ENCODE measurements around the gene IFNGR1. TPM values are rescaled to one million over a fixed set of nuclear protein-coding genes. Genes with fewer than 3 reads are reported as not detected.

Gene IFNGR1
- total RNA-seq, 1 donor from 2014 or later = 38.3 TPM

DNA sequence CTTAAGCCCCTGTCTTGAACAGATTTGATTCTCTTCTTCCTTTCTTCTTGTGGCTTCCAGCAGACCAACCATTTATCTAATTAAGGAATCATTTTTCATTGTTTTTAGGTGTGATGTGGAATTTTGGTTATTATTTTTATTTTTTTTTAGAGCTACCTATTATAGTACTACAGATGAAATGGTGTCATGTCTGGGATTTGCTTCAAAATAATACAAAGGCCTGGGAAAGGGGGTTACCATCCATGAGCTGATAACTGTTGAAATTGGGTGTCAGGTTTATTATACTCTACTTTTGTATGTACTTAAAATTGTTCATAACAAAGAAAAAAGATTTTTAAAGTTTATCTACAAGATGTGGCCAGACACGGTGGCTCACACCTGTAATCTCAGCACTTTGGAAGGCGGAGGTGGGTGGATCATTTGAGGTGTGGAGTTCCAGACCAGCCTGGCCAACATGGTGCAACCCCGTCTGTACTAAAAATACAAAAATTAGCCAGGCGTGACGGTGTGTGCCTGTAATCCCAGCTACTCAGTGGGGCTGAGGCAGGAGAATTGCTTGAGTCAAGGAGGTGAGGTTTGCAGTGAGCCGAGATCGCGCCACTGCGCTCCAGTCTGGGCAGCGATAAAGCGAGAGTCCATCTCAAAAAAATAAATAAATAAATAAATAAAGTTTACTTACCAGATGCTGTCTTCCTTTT is 46.3 kb downstream of the IFNGR1 start:
- no peak for FAIRE-seq
- no peaks in the 10 kb centered on the region for H3K36me3 ChIP-seq (ENCODE audit: insufficient read depth, low read length)
- H3K4me1 ChIP-seq (ENCODE audit: insufficient read depth, low read length) = no peaks in the 10 kb centered on the region
- TF ChIP-seq, protein P1, sequence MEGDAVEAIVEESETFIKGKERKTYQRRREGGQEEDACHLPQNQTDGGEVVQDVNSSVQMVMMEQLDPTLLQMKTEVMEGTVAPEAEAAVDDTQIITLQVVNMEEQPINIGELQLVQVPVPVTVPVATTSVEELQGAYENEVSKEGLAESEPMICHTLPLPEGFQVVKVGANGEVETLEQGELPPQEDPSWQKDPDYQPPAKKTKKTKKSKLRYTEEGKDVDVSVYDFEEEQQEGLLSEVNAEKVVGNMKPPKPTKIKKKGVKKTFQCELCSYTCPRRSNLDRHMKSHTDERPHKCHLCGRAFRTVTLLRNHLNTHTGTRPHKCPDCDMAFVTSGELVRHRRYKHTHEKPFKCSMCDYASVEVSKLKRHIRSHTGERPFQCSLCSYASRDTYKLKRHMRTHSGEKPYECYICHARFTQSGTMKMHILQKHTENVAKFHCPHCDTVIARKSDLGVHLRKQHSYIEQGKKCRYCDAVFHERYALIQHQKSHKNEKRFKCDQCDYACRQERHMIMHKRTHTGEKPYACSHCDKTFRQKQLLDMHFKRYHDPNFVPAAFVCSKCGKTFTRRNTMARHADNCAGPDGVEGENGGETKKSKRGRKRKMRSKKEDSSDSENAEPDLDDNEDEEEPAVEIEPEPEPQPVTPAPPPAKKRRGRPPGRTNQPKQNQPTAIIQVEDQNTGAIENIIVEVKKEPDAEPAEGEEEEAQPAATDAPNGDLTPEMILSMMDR (IDR thresholded peaks at IDR 0.05; ENCODE audit: insufficient read depth, low read depth, low read length) = no peak
- no peak for TF ChIP-seq EZH2 (IDR thresholded peaks at IDR 0.05; ENCODE audit: insufficient read depth, low read length)
- Mint-ChIP-seq H3K36me3 (ENCODE audit: low read depth, unreplicated experiment) (no peaks in the 10 kb centered on the region), H3K27ac (ENCODE audit: unreplicated experiment) (no peak overlapping the region), H3K4me3 (ENCODE audit: unreplicated experiment) (no peak overlapping the region), H3K9me3 (ENCODE audit: unreplicated experiment) (peaks cover 7% of the 10 kb centered on the region), H3K4me1 (ENCODE audit: low read depth, unreplicated experiment) (no peaks in the 10 kb centered on the region), H3K27me3 (ENCODE audit: low read depth, unreplicated experiment) (no peaks in the 10 kb centered on the region)
- H3K4me2 ChIP-seq (ENCODE audit: low read length) = no peak overlapping the region
- H3K9me3 ChIP-seq (ENCODE audit: insufficient read depth, low read depth, low read length) = no peaks in the 10 kb centered on the region
- H4K20me1 ChIP-seq (ENCODE audit: insufficient read depth, low read length) = no peaks in the 10 kb centered on the region
- H2AFZ ChIP-seq (ENCODE audit: low read depth, low read length) = no peak overlapping the region
- H3K4me3 ChIP-seq (ENCODE audit: insufficient read depth, low read depth, low read length) = no peak overlapping the region
- H3K79me2 ChIP-seq (ENCODE audit: insufficient read depth, low read length) = no peaks in the 10 kb centered on the region
- no peak overlapping the region for H3K9ac ChIP-seq (ENCODE audit: low read length)
- no peak for DNase-seq (ENCODE audit: low read depth)
- H3K27ac ChIP-seq (ENCODE audit: low read depth, low read length) = no peak overlapping the region
- no peaks in the 10 kb centered on the region for H3K27me3 ChIP-seq (ENCODE audit: insufficient read depth, low read length)

DNA sequence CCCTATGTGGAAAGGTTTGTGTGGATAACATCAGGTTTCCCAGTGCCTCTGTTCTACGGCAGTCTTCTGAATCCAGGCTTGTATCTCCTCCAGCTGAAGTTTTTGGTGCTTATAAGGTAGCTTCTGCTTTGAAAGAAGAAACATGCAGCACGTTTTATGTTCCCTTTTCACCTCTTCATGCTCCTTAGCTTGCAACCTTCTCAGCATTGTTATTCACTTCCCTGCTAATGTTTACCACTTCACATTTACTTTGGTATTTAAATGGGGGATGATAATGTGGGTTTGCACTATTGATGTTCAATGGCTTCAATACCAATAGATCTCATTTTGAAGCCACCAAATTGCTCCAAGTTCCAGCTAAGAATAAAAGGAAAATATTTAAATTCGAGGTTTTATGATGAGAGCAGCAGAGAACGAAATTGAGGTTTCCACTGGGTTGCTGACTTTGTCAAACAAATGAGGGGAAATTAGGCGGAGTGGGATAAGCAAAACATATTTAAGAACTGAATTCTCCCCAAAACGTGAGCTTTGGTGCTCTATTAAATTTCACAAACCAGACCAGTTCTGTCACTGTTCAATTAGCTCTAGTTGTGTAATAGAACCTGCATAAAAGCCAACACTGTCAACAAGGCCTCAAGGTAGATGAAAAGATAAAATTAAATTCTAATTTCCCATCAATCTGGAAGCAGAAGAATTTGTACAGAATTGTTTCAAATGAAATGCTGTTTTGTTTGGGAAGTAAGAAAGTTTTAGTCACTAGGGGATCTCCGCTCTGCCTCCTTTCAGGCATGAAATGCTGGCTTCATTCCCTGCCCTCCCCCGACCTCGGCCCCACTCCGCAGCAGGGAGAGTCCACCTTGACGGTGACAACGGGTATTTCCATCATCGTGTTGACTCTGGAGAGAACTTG is 47.1 kb downstream of the IFNGR1 start:
- Histone ChIP-seq H3K27me3 (ENCODE audit: insufficient read depth, low read length) (no peaks in the 10 kb centered on the region), H3K27ac (ENCODE audit: low read depth, low read length) (no peak overlapping the region), H3K4me2 (ENCODE audit: low read length) (no peak overlapping the region), H3K4me1 (ENCODE audit: insufficient read depth, low read length) (no peaks in the 10 kb centered on the region), H3K4me3 (ENCODE audit: insufficient read depth, low read depth, low read length) (no peak overlapping the region), H3K9ac (ENCODE audit: low read length) (no peak overlapping the region), H3K79me2 (ENCODE audit: insufficient read depth, low read length) (no peaks in the 10 kb centered on the region), H2AFZ (ENCODE audit: low read depth, low read length) (no peak overlapping the region), H3K36me3 (ENCODE audit: insufficient read depth, low read length) (no peaks in the 10 kb centered on the region), H4K20me1 (ENCODE audit: insufficient read depth, low read length) (no peaks in the 10 kb centered on the region), H3K9me3 (ENCODE audit: insufficient read depth, low read depth, low read length) (no peaks in the 10 kb centered on the region)
- no peak overlapping the region for H3K4me3 Mint-ChIP-seq (ENCODE audit: unreplicated experiment)
- DNase-seq (ENCODE audit: low read depth) = no peak
- no peaks in the 10 kb centered on the region for H3K36me3 Mint-ChIP-seq (ENCODE audit: low read depth, unreplicated experiment)
- H3K4me1 Mint-ChIP-seq (ENCODE audit: low read depth, unreplicated experiment) = no peaks in the 10 kb centered on the region
- H3K27me3 Mint-ChIP-seq (ENCODE audit: low read depth, unreplicated experiment) = no peaks in the 10 kb centered on the region
- H3K27ac Mint-ChIP-seq (ENCODE audit: unreplicated experiment) = no peak overlapping the region
- H3K9me3 Mint-ChIP-seq (ENCODE audit: unreplicated experiment) = peaks cover 7% of the 10 kb centered on the region
- TF ChIP-seq, protein P1 (IDR thresholded peaks at IDR 0.05; ENCODE audit: insufficient read depth, low read depth, low read length) = no peak
- no peak for TF ChIP-seq EZH2 (IDR thresholded peaks at IDR 0.05; ENCODE audit: insufficient read depth, low read length)
- no peak for FAIRE-seq
